ENCODE measurements around the gene ITPRIPL2. TPM values are rescaled to one million over a fixed set of nuclear protein-coding genes. Genes with fewer than 3 reads are reported as not detected.

Gene ITPRIPL2
- total and polyA plus RNA-seq, 2 donors: 2.5 to 5.3 TPM

DNA sequence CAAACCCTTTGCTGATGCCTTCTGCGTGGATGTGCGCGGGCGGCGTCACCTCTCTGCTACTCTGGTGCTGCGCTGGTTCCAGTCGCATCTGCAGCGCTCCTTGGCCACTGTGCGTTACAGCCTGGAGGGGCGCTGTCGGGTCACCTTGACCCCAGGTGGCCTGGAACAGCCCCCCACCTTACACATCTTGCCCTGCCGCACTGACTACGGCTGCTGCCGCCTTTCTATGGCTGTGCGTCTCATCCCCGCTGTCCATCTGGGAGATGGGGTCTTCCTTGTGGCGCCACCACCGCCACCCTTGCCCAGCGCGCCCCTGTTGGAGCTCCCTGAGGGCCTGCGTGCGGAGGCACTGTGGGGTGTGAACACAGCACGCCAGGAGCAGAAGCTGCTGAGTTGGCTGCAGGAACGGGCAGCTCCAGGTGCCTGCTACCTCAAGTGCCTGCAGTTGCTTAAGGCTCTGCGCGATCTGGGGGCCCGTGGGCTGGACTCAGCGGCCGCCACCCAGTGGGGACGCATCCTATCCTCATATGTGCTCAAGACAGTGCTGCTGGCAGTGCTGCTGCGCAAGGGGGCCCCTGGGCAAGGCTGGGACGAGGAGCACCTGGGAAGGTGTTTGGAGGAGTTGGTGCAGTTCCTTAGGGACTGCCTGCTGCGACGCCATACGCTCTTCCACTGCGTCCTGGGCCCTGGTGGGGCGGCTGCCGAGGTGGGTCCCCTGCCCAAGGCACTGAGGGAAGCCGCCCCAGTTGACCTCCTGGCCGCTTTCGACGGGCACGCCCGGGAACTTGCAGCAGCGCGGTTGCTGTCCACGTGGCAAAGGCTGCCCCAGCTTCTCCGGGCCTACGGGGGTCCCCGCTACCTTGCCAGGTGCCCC lies 1.6 kb downstream of the ITPRIPL2 start:
- no peaks in the 10 kb centered on the region for H3K36me3 ChIP-seq (ENCODE audit: control insufficient read depth in 2 of 2, insufficient read depth in 2 of 2, low read length in 1 of 2)
- H3K9me3 ChIP-seq (ENCODE audit: control insufficient read depth in 2 of 2, insufficient read depth in 1 of 2, low read length in 1 of 2): no peaks in the 10 kb centered on the region
- 95% methylated on average over 50 of the region's 50 CpGs for WGBS
- no peaks in the 10 kb centered on the region for H3K4me1 ChIP-seq (ENCODE audit: control insufficient read depth in 2 of 2, insufficient read depth in 2 of 2, low read length in 2 of 2)
- no peak overlapping the region for H3K4me3 ChIP-seq (ENCODE audit: low read length in 2 of 2)
- DNase-seq (ENCODE audit: low read depth in 6 of 9, low spot score in 9 of 9): no peak
- H3K27ac ChIP-seq (ENCODE audit: low read depth in 1 of 2, low read length in 1 of 2): no peak overlapping the region
- H3K27me3 ChIP-seq (ENCODE audit: control insufficient read depth in 2 of 2, insufficient read depth in 1 of 2, low read length in 1 of 2): peaks cover 24 to 41% of the 10 kb centered on the region in 2 donors

DNA sequence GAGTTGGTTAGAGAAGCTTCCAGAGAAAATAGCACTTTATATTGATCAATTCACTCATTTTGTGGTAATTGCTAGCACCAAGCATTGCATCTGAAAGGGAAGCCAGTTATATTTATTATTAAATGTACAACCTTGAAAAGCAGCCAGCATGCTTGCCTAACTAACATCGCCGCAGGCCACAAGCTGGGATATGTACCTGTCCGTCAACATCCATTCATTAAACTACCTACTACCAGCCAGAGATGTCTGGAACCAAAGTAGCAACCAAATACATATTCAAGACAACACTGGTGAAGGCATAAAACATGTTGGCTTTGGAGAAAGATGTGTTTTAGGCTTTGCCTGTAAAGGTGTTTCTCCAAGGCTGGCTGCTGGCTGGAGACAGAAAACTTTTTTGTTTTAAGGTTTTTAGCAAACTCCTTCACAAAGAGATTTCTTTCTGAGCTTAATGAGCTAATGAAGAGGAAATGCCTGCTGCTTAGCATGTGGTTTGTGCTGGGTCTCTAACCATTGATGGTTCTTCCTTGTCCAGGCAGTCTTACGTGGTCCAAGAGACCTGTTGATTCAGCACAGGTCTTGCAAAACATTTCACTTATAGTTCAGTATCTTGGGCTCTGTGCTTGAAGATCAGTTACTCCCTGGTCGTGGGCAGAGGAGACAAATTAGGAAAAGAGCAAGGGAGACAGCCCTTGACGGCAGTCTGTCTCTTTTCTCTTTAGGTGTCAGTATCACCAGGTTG lies 3.1 kb downstream of the ITPRIPL2 start:
- no peak for DNase-seq (ENCODE audit: low read depth in 6 of 9, low spot score in 9 of 9)
- Histone ChIP-seq H3K4me3 (ENCODE audit: low read length in 2 of 2) (no peak overlapping the region), H3K36me3 (ENCODE audit: control insufficient read depth in 2 of 2, insufficient read depth in 2 of 2, low read length in 1 of 2) (no peaks in the 10 kb centered on the region), H3K27ac (ENCODE audit: low read depth in 1 of 2, low read length in 1 of 2) (peak overlapping the region in 1 of 2 donors; percentile 33), H3K9me3 (ENCODE audit: control insufficient read depth in 2 of 2, insufficient read depth in 1 of 2, low read length in 1 of 2) (no peaks in the 10 kb centered on the region), H3K4me1 (ENCODE audit: control insufficient read depth in 2 of 2, insufficient read depth in 2 of 2, low read length in 2 of 2) (no peaks in the 10 kb centered on the region), H3K27me3 (ENCODE audit: control insufficient read depth in 2 of 2, insufficient read depth in 1 of 2, low read length in 1 of 2) (peaks cover 24 to 41% of the 10 kb centered on the region in 2 donors)
- whole genome bisulfite sequencing: 70% methylated on average over 6 of the region's 6 CpGs

DNA sequence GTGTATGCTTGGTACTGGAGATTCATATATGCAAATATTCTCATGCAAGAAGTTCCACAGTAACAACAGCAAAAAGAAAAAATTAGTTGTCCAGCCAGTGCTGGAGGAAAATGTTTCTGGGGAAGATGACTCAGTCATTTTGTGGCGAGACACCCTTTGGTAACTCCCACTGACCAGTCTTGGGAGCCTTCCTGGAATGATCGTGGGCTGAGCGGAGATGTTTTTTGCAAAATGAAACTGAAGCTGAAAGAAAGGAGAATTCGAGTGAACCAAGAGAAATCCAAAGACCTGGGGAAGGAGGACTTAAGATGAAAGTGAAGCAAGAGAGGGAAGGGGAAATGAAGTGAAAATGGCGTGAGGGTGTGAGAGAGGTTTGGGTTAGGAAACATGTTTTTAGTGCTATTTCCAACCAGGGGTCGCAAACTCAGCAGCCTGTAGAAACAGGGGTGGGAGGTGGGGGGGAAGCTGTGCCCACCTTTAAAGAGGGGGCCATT lies 5.2 kb downstream of the ITPRIPL2 start:
- WGBS: 37% methylated on average over 6 of the region's 6 CpGs
- no peaks in the 10 kb centered on the region for H3K4me1 ChIP-seq (ENCODE audit: control insufficient read depth in 2 of 2, insufficient read depth in 2 of 2, low read length in 2 of 2)
- peaks cover 14 to 22% of the 10 kb centered on the region in 2 donors for H3K27me3 ChIP-seq (ENCODE audit: control insufficient read depth in 2 of 2, insufficient read depth in 1 of 2, low read length in 1 of 2)
- peak overlapping the region; percentile 1 to 47 for H3K27ac ChIP-seq (ENCODE audit: low read depth in 1 of 2, low read length in 1 of 2)
- no peaks in the 10 kb centered on the region for H3K36me3 ChIP-seq (ENCODE audit: control insufficient read depth in 2 of 2, insufficient read depth in 2 of 2, low read length in 1 of 2)
- H3K4me3 ChIP-seq (ENCODE audit: low read length in 2 of 2): peak overlapping the region in 1 of 2 donors; percentile 8
- no peaks in the 10 kb centered on the region for H3K9me3 ChIP-seq (ENCODE audit: control insufficient read depth in 2 of 2, insufficient read depth in 1 of 2, low read length in 1 of 2)
- DNase-seq (ENCODE audit: low read depth in 6 of 9, low spot score in 9 of 9): peak in 2 of 9 donors; percentile 8 to 31

DNA sequence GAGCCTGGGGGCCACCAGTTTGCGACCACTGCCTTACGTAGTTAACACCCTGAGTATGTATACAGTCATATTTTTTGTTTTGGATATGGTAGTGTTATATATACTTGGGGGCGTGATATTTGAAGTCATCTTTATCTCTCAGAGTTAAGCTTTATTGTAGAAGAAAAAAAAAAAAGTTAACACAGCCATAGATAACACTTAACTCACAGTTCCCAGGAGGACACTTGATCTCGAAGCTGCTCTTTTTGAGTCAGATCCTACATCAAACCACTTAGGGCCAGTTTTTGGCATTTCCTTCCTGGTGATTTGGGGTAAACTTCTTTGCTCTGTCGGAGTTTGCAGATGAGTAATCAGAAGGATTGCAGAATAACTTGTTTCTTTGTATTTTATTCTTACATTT lies 5.8 kb downstream of the ITPRIPL2 start:
- WGBS: 84% methylated on average over 5 of the region's 5 CpGs
- peaks cover 9 to 17% of the 10 kb centered on the region in 2 donors for H3K27me3 ChIP-seq (ENCODE audit: control insufficient read depth in 2 of 2, insufficient read depth in 1 of 2, low read length in 1 of 2)
- DNase-seq (ENCODE audit: low read depth in 6 of 9, low spot score in 9 of 9): no peak
- H3K36me3 ChIP-seq (ENCODE audit: control insufficient read depth in 2 of 2, insufficient read depth in 2 of 2, low read length in 1 of 2): no peaks in the 10 kb centered on the region
- no peak overlapping the region for H3K27ac ChIP-seq (ENCODE audit: low read depth in 1 of 2, low read length in 1 of 2)
- H3K9me3 ChIP-seq (ENCODE audit: control insufficient read depth in 2 of 2, insufficient read depth in 1 of 2, low read length in 1 of 2): no peaks in the 10 kb centered on the region
- no peak overlapping the region for H3K4me3 ChIP-seq (ENCODE audit: low read length in 2 of 2)
- no peaks in the 10 kb centered on the region for H3K4me1 ChIP-seq (ENCODE audit: control insufficient read depth in 2 of 2, insufficient read depth in 2 of 2, low read length in 2 of 2)

DNA sequence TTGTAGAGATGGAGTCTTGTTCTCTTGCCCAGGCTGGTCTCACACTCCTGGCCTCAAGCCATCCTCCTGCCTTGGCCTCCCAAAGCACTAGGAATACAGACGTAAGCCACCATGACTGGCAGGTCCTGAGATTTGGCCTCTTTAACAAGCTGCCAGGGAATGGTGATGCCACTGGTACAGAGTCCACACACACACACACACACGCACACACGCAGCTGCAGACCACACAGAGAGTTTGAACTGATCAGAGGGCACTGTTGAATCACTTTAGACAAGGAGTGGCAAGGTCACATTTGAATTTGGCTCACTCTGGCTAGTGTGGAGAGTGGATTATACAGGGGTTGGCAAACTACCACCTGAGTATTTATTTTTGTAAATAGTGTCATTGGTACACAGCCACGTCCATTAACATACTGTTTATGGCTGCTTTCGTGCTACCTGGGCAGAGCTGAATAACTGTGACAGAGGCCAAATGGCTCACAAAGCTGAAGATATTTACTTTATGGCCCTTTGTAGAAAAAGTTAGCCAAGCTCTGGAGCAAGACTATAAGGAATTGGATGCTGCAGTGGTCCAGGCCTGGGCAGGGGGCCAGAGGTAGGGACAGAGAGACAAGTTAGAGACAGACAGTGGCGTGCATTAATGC lies 9.9 kb downstream of the ITPRIPL2 start:
- no peak for DNase-seq (ENCODE audit: low read depth in 6 of 9, low spot score in 9 of 9)

DNA sequence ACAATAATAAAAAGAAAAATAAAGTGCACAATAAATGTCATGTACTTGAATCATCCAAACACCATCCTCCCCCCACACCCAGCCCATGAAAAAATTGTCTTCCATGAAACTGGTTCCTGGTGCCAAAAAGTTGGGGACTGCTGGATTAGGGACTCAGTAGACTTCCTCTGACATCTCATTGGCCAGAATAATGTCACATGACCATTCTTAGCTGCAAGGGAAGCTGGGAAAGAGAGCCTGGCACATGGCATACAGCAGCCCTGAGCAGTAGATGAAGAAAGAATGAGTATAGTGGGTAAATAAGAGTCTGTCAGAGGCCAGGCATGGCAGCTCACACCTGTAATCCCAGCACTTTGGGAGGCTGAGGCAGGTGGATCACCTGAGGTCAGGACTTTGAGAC lies 12.5 kb downstream of the ITPRIPL2 start:
- peaks cover 0 to 3% of the 10 kb centered on the region in 2 donors for H3K4me1 ChIP-seq (ENCODE audit: control insufficient read depth in 2 of 2, insufficient read depth in 2 of 2, low read length in 2 of 2)
- no peaks in the 10 kb centered on the region for H3K27me3 ChIP-seq (ENCODE audit: control insufficient read depth in 2 of 2, insufficient read depth in 1 of 2, low read length in 1 of 2)
- no peak for DNase-seq (ENCODE audit: low read depth in 6 of 9, low spot score in 9 of 9)

More for the DNA sequence above, 9.9 kb downstream of the ITPRIPL2 start:
- Histone ChIP-seq H3K4me1 (ENCODE audit: control insufficient read depth in 2 of 2, insufficient read depth in 2 of 2, low read length in 2 of 2) (no peaks in the 10 kb centered on the region), H3K36me3 (ENCODE audit: control insufficient read depth in 2 of 2, insufficient read depth in 2 of 2, low read length in 1 of 2) (no peaks in the 10 kb centered on the region), H3K27ac (ENCODE audit: low read depth in 1 of 2, low read length in 1 of 2) (no peak overlapping the region), H3K4me3 (ENCODE audit: low read length in 2 of 2) (no peak overlapping the region), H3K9me3 (ENCODE audit: control insufficient read depth in 2 of 2, insufficient read depth in 1 of 2, low read length in 1 of 2) (peaks cover 0 to 4% of the 10 kb centered on the region in 2 donors), H3K27me3 (ENCODE audit: control insufficient read depth in 2 of 2, insufficient read depth in 1 of 2, low read length in 1 of 2) (no peaks in the 10 kb centered on the region)
- 90% methylated on average over 6 of the region's 6 CpGs for WGBS

DNA sequence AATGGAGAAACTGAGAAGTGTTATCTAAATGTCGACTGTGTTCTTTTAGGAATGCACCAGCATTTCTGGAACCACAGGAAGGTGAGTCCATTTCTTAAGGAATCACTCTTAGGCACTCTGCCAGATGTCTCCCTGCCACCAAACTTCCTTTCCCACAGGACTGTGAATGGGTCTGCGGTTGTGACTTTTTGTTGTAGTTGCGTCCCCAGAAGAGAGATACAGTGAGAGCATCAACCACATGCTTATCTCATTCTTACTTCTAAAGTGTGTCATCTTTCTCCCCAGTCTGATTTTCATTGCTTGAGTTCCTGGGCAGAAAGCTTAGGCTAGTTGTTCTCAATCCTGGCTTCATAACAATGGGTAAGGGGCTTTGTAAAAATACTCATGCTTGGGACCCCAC lies 13.4 kb downstream of the ITPRIPL2 start:
- Histone ChIP-seq H3K4me1 (ENCODE audit: control insufficient read depth in 2 of 2, insufficient read depth in 2 of 2, low read length in 2 of 2) (peaks cover 0 to 3% of the 10 kb centered on the region in 2 donors), H3K27ac (ENCODE audit: low read depth in 1 of 2, low read length in 1 of 2) (no peak overlapping the region), H3K27me3 (ENCODE audit: control insufficient read depth in 2 of 2, insufficient read depth in 1 of 2, low read length in 1 of 2) (no peaks in the 10 kb centered on the region), H3K4me3 (ENCODE audit: low read length in 2 of 2) (no peak overlapping the region), H3K36me3 (ENCODE audit: control insufficient read depth in 2 of 2, insufficient read depth in 2 of 2, low read length in 1 of 2) (no peaks in the 10 kb centered on the region), H3K9me3 (ENCODE audit: control insufficient read depth in 2 of 2, insufficient read depth in 1 of 2, low read length in 1 of 2) (peaks cover 0 to 4% of the 10 kb centered on the region in 2 donors)
- DNase-seq (ENCODE audit: low read depth in 6 of 9, low spot score in 9 of 9): no peak
- WGBS: 88% methylated on average over 3 of the region's 3 CpGs

More for the DNA sequence above, 12.5 kb downstream of the ITPRIPL2 start:
- no peak overlapping the region for H3K4me3 ChIP-seq (ENCODE audit: low read length in 2 of 2)
- H3K27ac ChIP-seq (ENCODE audit: low read depth in 1 of 2, low read length in 1 of 2): no peak overlapping the region
- no peaks in the 10 kb centered on the region for H3K36me3 ChIP-seq (ENCODE audit: control insufficient read depth in 2 of 2, insufficient read depth in 2 of 2, low read length in 1 of 2)
- peaks cover 0 to 4% of the 10 kb centered on the region in 2 donors for H3K9me3 ChIP-seq (ENCODE audit: control insufficient read depth in 2 of 2, insufficient read depth in 1 of 2, low read length in 1 of 2)

DNA sequence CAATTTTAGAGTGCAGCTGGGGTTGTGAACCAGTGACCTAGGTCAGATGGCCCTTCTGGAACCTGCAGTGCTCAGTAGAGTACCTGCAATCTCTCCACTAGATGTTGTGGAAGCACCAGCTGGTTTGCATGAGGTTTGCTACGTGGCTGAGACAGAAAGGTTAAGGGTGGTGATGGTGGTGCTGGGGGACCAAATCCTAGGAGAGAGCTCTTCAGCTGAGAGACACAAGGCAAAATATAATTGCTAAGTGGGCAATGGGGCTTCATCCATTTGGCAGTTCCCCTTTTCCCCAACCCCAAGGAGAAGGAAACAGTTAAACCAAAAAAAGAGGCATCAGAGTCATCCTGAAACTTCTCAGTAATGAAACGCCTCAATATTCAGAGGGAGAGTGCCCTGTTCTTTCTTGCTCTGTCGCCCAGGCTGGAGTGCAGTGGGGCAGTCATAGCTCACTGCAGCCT lies 13.9 kb downstream of the ITPRIPL2 start:
- H3K27me3 ChIP-seq (ENCODE audit: control insufficient read depth in 2 of 2, insufficient read depth in 1 of 2, low read length in 1 of 2): no peaks in the 10 kb centered on the region
- H3K9me3 ChIP-seq (ENCODE audit: control insufficient read depth in 2 of 2, insufficient read depth in 1 of 2, low read length in 1 of 2): peaks cover 0 to 4% of the 10 kb centered on the region in 2 donors
- no peak overlapping the region for H3K4me3 ChIP-seq (ENCODE audit: low read length in 2 of 2)
- WGBS: 63% methylated on average over 3 of the region's 3 CpGs
- H3K36me3 ChIP-seq (ENCODE audit: control insufficient read depth in 2 of 2, insufficient read depth in 2 of 2, low read length in 1 of 2): no peaks in the 10 kb centered on the region
- no peak for DNase-seq (ENCODE audit: low read depth in 6 of 9, low spot score in 9 of 9)
- H3K4me1 ChIP-seq (ENCODE audit: control insufficient read depth in 2 of 2, insufficient read depth in 2 of 2, low read length in 2 of 2): peaks cover 0 to 3% of the 10 kb centered on the region in 2 donors
- no peak overlapping the region for H3K27ac ChIP-seq (ENCODE audit: low read depth in 1 of 2, low read length in 1 of 2)

Measured in thymus (tissue), 11 donors.